Choroid plexus epithelial cell (primary cell): ENCODE measurements around the gene EGFL8.

Experiments
- DNase-seq: peaks from one replicate; pipeline ENCODE4 v3.0.0-alpha.2; 2010; ENCODE audit warnings: low read depth
- H3K4me3 ChIP-seq: 2 replicates; pipeline ENCODE4 v1.5.1; 2011; ENCODE audit warnings: low read depth, mild to moderate bottlenecking, control low read depth, low read length, moderate library complexity
- TF ChIP-seq, protein P1 (sequence below): conservative IDR thresholded peaks from 2 replicates; pipeline ENCODE4 v1.5.1; 2011; ENCODE audit warnings: low read depth, mild to moderate bottlenecking, control low read depth, inconsistent platforms, low read length, moderate library complexity

The EGFL8 gene

DNA sequence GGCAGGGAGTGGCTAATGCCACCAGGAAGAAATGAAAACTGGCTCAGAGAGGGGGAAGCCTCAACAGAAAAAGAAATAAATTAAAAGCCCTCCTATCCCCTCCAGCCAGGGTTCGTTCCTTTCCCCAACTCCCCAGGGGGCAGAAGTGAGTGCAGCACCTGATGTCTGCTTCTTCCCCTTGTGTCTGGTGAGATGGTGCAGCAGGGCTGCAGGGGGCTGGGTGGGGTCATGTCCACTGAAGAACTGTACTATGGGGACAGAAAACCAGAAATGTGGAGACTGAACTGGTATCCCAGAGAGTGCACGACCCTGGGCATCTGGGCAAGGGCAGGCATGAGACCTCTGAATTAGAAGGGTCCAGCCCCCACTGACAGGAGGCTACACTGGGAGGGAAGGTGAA is 4.0 kb downstream of the EGFL8 start:
- DNase-seq, result no peak
- TF ChIP-seq, protein P1, sequence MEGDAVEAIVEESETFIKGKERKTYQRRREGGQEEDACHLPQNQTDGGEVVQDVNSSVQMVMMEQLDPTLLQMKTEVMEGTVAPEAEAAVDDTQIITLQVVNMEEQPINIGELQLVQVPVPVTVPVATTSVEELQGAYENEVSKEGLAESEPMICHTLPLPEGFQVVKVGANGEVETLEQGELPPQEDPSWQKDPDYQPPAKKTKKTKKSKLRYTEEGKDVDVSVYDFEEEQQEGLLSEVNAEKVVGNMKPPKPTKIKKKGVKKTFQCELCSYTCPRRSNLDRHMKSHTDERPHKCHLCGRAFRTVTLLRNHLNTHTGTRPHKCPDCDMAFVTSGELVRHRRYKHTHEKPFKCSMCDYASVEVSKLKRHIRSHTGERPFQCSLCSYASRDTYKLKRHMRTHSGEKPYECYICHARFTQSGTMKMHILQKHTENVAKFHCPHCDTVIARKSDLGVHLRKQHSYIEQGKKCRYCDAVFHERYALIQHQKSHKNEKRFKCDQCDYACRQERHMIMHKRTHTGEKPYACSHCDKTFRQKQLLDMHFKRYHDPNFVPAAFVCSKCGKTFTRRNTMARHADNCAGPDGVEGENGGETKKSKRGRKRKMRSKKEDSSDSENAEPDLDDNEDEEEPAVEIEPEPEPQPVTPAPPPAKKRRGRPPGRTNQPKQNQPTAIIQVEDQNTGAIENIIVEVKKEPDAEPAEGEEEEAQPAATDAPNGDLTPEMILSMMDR, result no peak
- H3K4me3 ChIP-seq, result no peak overlapping the region

DNA sequence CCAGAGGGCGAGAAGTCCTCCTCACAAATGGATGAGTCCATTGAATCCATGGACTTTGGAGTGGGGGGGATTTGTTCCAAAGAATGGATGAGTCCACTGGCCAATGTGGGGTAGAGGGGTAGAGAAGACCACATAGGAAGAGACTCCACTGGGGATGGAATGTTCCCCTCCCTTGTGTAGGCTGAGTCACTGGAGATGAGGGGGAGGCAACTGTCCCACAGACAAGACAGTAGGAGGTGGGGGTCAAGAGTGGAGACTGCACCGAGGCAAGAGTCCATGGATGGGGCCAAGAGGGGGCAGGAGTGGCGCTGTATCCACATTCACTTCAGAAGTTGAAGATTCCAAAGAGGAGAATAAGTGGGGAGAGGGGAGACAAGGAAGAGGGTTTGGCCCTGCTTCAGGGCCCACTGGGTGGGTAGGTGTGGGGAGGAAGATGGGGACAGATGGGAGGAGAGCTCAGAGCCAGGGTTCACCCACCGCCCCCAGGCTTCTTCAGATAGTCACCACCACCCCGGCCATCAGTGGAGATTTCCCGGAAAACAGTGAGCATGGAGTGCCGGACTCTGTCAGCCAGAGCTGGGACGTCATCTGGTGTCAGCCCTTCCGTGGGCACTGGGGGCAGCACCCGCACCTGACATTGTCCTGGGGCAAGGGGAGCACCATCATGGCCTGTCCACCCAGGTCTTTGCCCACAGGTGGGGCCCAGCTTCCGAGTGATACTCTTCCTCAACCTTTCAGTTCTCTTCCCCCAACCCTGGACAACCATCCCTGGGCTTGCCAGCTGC is 4.6 kb downstream of the EGFL8 start:
- no peak overlapping the region for H3K4me3 ChIP-seq
- peak; percentile 28 for DNase-seq
- TF ChIP-seq, protein P1, result peak; percentile 1

DNA sequence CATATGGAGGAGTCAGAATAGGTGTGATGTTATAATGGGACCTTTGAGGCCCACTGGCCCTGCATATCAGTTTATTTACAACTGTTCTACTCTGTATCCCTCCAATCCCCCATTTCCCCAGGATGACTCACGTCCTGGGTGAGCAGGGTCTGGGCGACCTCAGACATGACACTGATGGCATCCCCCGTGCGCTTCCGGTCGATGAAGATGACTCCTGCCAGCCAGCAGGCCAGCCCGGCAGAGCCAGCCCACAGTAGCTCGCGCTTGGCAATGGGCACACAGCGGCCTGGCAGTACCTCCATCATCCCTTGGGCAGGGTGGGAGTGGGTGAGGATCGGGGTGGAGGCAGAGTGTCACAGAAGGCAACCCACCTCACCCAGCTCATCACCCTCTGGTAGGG is 5.9 kb downstream of the EGFL8 start:
- TF ChIP-seq, protein P1, result no peak

DNA sequence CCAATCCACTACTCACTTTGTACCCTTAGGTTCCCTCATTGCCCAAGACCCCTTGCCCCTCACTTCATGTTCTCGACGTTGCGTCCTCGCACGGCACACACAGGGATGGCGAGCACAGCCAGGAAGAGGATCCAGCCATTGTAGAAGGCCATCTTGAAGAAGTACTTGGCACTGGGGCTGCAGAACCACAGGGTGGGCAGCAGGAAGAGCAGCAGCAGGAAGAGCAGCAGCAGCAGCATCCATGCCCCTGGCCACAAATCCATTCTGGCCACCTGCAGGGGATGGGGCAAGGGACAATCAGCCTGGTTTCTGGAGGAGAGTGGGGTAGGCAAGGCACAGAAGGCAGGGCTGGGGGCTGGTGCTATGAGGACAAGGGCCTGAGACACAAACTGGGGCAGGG is 6.8 kb downstream of the EGFL8 start:
- no peak for DNase-seq
- TF ChIP-seq, protein P1, result no peak
- H3K4me3 ChIP-seq, result no peak overlapping the region

More for the DNA sequence above, 5.9 kb downstream of the EGFL8 start:
- DNase-seq, result no peak
- H3K4me3 ChIP-seq, result no peak overlapping the region

DNA sequence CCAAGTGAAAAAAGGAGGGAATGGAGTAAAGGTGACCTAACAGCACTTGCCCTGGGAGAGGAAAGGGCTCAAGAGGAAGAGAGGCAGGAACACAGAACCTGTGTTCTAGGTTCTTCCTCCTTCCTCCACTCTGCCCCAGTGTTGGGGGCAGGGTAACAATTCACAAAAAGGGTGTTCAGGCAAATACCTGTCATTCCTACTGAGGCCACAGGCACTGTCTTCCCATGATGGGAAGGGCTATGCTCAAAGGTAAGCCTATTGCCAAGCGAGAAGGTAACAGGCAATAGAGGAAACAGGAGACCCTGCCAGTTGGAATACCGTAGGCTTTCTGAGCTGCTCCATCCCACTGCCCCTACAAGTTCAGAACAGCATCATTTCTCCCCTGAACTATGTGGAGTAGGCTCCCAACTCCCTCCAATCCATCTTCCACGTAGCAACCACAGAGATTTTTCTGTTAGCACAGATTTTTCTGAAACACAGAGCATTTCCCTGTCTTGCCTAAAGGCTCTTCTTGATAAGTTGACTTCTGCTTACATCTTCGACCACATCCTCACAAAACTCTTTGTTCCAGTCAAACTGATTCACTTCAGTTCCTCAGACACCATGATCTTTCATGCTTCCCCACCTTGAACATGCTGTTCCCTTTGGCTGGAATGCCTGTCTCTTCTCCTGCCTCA is 8.8 kb downstream of the EGFL8 start:
- DNase-seq, result no peak
- TF ChIP-seq, protein P1, result no peak
- no peak overlapping the region for H3K4me3 ChIP-seq

DNA sequence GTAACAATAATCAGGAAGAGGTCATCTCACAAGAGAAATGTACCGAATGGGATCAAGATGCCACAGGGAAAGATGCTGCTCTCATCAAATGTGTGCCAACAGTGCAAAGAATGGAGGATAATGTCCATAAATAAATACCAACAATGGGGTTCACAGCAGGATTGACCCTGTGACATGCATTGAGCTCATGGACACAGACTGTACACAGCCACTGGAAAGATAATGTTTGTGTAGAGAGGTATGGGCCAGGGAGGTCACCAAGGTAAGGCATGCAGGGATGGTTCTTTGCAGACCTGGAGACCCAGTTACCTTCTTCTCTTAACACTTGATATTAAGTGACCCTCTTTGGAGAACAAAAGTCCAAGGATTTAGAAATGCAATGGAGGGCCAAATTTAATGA is 10.0 kb downstream of the EGFL8 start:
- no peak for DNase-seq
- H3K4me3 ChIP-seq, result peak overlapping the region; percentile 97
- TF ChIP-seq, protein P1, result no peak
